Prostate gland (tissue), 2 donors: ENCODE results near the gene CCDC61.

Experiments
- POLR2A ChIP-seq: fragments of 450-650 bp; IDR thresholded peaks from one replicate; pipeline ENCODE4 v1.6.1; 2016; ENCODE audit warnings: antibody characterized with exemption, mild to moderate bottlenecking
- POLR2AphosphoS5 ChIP-seq: sonication (generic); formaldehyde crosslinking; IDR thresholded peaks from one replicate; pipeline ENCODE4 v1.6.1; 2017; ENCODE audit warnings: antibody characterized with exemption
- TF ChIP-seq, protein P1 (sequence below), 4 experiments: fragments of 200-600 bp in 2 of 4; fragments of 450-650 bp in 2 of 4; sonication (generic) in 2 of 4; IDR thresholded peaks; 1 replicate in 3 of 4; 2 replicates in 1 of 4; pipeline ENCODE4 v1.5.1; 2016 to 2019; ENCODE audit warnings: antibody characterized with exemption in 4 of 4, mild to moderate bottlenecking in 2 of 4, moderate library complexity in 2 of 4

DNA sequence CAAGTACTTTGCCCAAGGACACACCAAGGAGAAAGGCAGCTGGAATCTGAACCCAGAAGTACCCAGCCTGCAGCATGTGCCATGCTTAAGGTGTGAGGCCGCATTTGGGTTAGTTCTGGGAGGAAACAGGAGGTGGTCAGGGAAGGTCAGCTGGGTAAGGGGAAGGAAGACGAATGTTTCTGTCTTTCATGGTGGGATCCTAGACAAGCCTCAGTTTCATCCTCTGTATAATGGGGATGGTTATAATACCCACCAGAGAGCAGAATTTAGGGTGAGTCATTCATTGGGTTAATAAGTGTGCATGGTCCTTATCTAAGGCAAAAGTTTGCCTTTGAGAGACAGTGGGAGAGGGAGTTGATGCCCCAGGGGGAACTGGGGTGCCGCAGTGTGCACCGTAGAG, 3.6 kb downstream of the CCDC61 start:
- TF ChIP-seq POLR2A (no peak), POLR2AphosphoS5 (no peak)
- TF ChIP-seq, protein P1, sequence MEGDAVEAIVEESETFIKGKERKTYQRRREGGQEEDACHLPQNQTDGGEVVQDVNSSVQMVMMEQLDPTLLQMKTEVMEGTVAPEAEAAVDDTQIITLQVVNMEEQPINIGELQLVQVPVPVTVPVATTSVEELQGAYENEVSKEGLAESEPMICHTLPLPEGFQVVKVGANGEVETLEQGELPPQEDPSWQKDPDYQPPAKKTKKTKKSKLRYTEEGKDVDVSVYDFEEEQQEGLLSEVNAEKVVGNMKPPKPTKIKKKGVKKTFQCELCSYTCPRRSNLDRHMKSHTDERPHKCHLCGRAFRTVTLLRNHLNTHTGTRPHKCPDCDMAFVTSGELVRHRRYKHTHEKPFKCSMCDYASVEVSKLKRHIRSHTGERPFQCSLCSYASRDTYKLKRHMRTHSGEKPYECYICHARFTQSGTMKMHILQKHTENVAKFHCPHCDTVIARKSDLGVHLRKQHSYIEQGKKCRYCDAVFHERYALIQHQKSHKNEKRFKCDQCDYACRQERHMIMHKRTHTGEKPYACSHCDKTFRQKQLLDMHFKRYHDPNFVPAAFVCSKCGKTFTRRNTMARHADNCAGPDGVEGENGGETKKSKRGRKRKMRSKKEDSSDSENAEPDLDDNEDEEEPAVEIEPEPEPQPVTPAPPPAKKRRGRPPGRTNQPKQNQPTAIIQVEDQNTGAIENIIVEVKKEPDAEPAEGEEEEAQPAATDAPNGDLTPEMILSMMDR (IDR thresholded peaks at IDR 0.05), result no peak
